ENCODE results near the gene MCOLN1. TPM values are rescaled to one million over a fixed set of nuclear protein-coding genes. Genes with fewer than 3 reads are reported as not detected.
A peak's percentile ranks its signal among the peaks of the same experiment; 100 is the strongest.

MCOLN1 gene
- total and polyA plus RNA-seq, 9 of the 15 experiments (the other 6 are each of a cell fraction or from before 2014, with no cell fraction given) = 0.25 to 15.4 (median 7.1) TPM

GRCh38 chr19:7562646-7563393 lies 40.4 kb downstream of the MCOLN1 start (continued):
- TF ChIP-seq ZNF146 (CRISPR knock-in tag; IDR thresholded peaks at IDR 0.05; ENCODE audit: unreplicated experiment) (peak; percentile 94), PHF8 (IDR thresholded peaks at IDR 0.05; ENCODE audit: borderline replicate concordance, low read length) (no peak), SREBF2 (CRISPR knock-in tag; IDR thresholded peaks at IDR 0.05) (peak; percentile 99; the same call in 1 of the 2 replicates), ZNF253 (CRISPR knock-in tag; conservative IDR thresholded peaks at IDR 0.05) (no peak), DMBX1 (CRISPR knock-in tag; IDR thresholded peaks at IDR 0.05; ENCODE audit: borderline replicate concordance) (peak; percentile 94), ZBTB34 (CRISPR knock-in tag; IDR thresholded peaks at IDR 0.05) (no peak), E2F1 (CRISPR knock-in tag; IDR thresholded peaks at IDR 0.05) (peak; percentile 98), YY1 (IDR thresholded peaks at IDR 0.05; ENCODE audit: borderline replicate concordance in 1 of 3, control insufficient read depth in 1 of 3, extremely low read depth in 1 of 3, insufficient read depth in 3 of 3, insufficient read length in 1 of 3, insufficient replicate concordance in 2 of 3, low read depth in 1 of 3, low read length in 2 of 3) (peak in 1 of 3 experiments; percentile 41), ZKSCAN8 (CRISPR knock-in tag; IDR thresholded peaks at IDR 0.05) (peak; percentile 46; the same call in 1 of the 2 replicates), FOXM1 (IDR thresholded peaks at IDR 0.05; ENCODE audit: low read depth) (no peak), FOXM1 (CRISPR knock-in tag; IDR thresholded peaks at IDR 0.05; ENCODE audit: low read depth) (peak; percentile 98), THAP7 (CRISPR knock-in tag; IDR thresholded peaks at IDR 0.05) (no peak), ZBTB40 (IDR thresholded peaks at IDR 0.05) (peak; percentile 92), ZBTB40 (CRISPR knock-in tag; IDR thresholded peaks at IDR 0.05) (peak; percentile 89)

Data from K562 (cell line).